ENCODE data around the gene MPRIP.
"Not testable (repeated sequence)": the region's sequence is repeated elsewhere in the genome, so short reads cannot be mapped to it uniquely, and the experiment has no call there.

Gene MPRIP

GRCh38 chr17:17011043-17011907 is 31.0 kb upstream of the MPRIP start:
- DNase-seq (ENCODE audit: low read depth): not testable (repeated sequence)

GRCh38 chr17:17013828-17014747 is 28.2 kb upstream of the MPRIP start:
- DNase-seq (ENCODE audit: low read depth): not testable (repeated sequence)

- not testable (repeated sequence) for DNase-seq (ENCODE audit: low read depth)
Observed at GRCh38 chr17:17014748-17015124, 27.5 kb upstream of the MPRIP start.

- DNase-seq (ENCODE audit: low read depth): no peak
Observed at GRCh38 chr17:17015230-17015629, 27.0 kb upstream of the MPRIP start.

- not testable (repeated sequence) for DNase-seq (ENCODE audit: low read depth)
Observed at GRCh38 chr17:17016199-17017197, 25.8 kb upstream of the MPRIP start.

GRCh38 chr17:17017343-17018014 is 24.8 kb upstream of the MPRIP start:
- DNase-seq (ENCODE audit: low read depth): no peak

GRCh38 chr17:17018021-17018441 is 24.2 kb upstream of the MPRIP start:
- no peak for DNase-seq (ENCODE audit: low read depth)

- no peak for DNase-seq (ENCODE audit: low read depth)
Observed at GRCh38 chr17:17018612-17019429, 23.4 kb upstream of the MPRIP start.

- DNase-seq (ENCODE audit: low read depth): no peak
Observed at GRCh38 chr17:17019430-17019762, 22.9 kb upstream of the MPRIP start.

- DNase-seq (ENCODE audit: low read depth): no peak
Observed at GRCh38 chr17:17019891-17020456, 22.3 kb upstream of the MPRIP start.

GRCh38 chr17:17020821-17021193 is 21.4 kb upstream of the MPRIP start:
- no peak for DNase-seq (ENCODE audit: low read depth)

- DNase-seq (ENCODE audit: low read depth): no peak
Observed at GRCh38 chr17:17021194-17021863, 20.9 kb upstream of the MPRIP start.

- DNase-seq (ENCODE audit: low read depth): no peak
Observed at GRCh38 chr17:17022011-17022410, 20.2 kb upstream of the MPRIP start.

- DNase-seq (ENCODE audit: low read depth): no peak
Observed at GRCh38 chr17:17022456-17022855, 19.8 kb upstream of the MPRIP start.

- no peak for DNase-seq (ENCODE audit: low read depth)
Observed at GRCh38 chr17:17024778-17025300, 17.4 kb upstream of the MPRIP start.

GRCh38 chr17:17025621-17026020 is 16.6 kb upstream of the MPRIP start:
- no peak for DNase-seq (ENCODE audit: low read depth)

GRCh38 chr17:17026163-17026562 is 16.1 kb upstream of the MPRIP start:
- no peak for DNase-seq (ENCODE audit: low read depth)

- DNase-seq (ENCODE audit: low read depth): no peak
Observed at GRCh38 chr17:17027442-17028058, 14.7 kb upstream of the MPRIP start.
